Renal cortex interstitium (tissue), 15 donors: ENCODE results near the gene R3HDM2. TPM values are rescaled to one million over a fixed set of nuclear protein-coding genes. Genes with fewer than 3 reads are reported as not detected.
A peak's percentile ranks its signal among the peaks of the same experiment; 100 is the strongest.

ENCODE experiments used
- DNase-seq, 11 donors: peaks; one replicate each; pipeline ENCODE4 v3.0.0-alpha.2; 2013; ENCODE audit warnings: low read depth in 9 of 11, low spot score in 4 of 11; ENCODE audit errors: extremely low read depth in 1 of 11
- long read RNA-seq, 16 experiments: transcript quantifications; one replicate each; lab custom pipeline, GENCODE V29; 2026
- polyA plus RNA-seq, 3 donors: library from polyadenylated mRNA; unstranded; fragments of 120-200 nt; gene quantifications; one replicate each; pipeline ENCODE4 v1.2.1, GENCODE V29; 2013; ENCODE audit not compliant: insufficient read length in 3 of 3

The R3HDM2 gene
- polyA plus RNA-seq = 100 to 1,000 TPM in 1 of 3 donors, 10 to 100 TPM in 2; 62.4 to 109 (median 81.4) TPM
- long read RNA-seq, donor 1 = 0 reads
- long read RNA-seq, donor 2 = 0 reads
- long read RNA-seq, donor 3, partial matches to known transcripts = 0 of 6 reads
- long read RNA-seq, donor 3, other reads (novel, unspliced or antisense) = 5 of 6 reads
- long read RNA-seq, donor 4 = 0 reads
- long read RNA-seq, donor 5 = 0 reads
- long read RNA-seq, donor 6, partial matches to known transcripts = 7 of 8 reads
- long read RNA-seq, donor 6, other reads (novel, unspliced or antisense) = 0 of 8 reads
- long read RNA-seq, donor 7 = 0 reads
- long read RNA-seq, donor 8, partial matches to known transcripts = 16 of 16 reads
- long read RNA-seq, donor 8, other reads (novel, unspliced or antisense) = 0 of 16 reads
- long read RNA-seq, donor 9 = 0 reads
- long read RNA-seq, donor 10, partial matches to known transcripts = 70 of 70 reads
- long read RNA-seq, donor 10, other reads (novel, unspliced or antisense) = 0 of 70 reads
- long read RNA-seq, donor 11, full-length matches to known transcripts = 1 of 1 reads
- long read RNA-seq, donor 11, partial matches to known transcripts = 0 of 1 reads
- long read RNA-seq, donor 11, other reads (novel, unspliced or antisense) = 0 of 1 reads
- long read RNA-seq, donor 12, partial matches to known transcripts = 55 of 55 reads
- long read RNA-seq, donor 12, other reads (novel, unspliced or antisense) = 0 of 55 reads
- long read RNA-seq, donor 13 = 0 reads
- long read RNA-seq, donor 14 = 0 reads
- long read RNA-seq, donor 15, partial matches to known transcripts = 0 of 1 reads
- long read RNA-seq, donor 15, other reads (novel, unspliced or antisense) = 0 of 1 reads
- long read RNA-seq, donor 16, full-length matches to known transcripts = 1 of 11 reads
- long read RNA-seq, donor 16, partial matches to known transcripts = 10 of 11 reads
- long read RNA-seq, donor 16, other reads (novel, unspliced or antisense) = 0 of 11 reads

DNA sequence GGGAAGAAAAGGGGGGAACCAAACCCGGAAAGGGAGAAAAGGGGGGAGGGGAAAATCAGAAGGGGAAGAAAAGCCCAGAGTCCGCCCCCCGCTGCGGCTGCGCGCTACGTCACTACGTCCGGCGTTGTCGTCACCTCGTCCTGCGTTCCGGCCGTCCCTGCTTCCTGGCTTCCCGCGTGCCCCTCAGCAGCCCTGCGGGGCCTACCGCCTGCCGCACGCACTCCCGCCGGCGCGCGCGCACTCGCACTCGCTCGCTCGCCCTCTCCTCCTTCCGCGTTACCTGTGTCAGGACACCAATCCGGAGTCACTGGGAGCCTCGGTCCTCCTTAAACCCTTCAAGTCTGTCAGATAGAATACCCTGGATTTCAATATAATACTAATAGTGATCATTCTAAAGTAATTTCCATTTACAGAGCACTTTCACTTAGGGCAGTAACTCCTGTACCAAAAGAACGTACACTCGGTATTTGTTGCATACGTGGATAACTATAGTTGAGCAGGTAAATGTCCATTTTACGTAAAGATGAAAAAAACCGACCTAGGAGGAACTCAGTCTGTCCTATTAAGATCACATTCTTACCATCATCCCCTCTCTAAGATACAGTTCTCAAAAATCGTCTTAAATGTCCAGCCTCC is at the start of gene R3HDM2:
R3HDM2 (minus strand) TSS at position 113 of the 636 bp plus-strand sequence. CDS start 120,615 bp downstream, outside the sequence.
- DNase-seq = peak; percentile 85 to 94 (median 90)

DNA sequence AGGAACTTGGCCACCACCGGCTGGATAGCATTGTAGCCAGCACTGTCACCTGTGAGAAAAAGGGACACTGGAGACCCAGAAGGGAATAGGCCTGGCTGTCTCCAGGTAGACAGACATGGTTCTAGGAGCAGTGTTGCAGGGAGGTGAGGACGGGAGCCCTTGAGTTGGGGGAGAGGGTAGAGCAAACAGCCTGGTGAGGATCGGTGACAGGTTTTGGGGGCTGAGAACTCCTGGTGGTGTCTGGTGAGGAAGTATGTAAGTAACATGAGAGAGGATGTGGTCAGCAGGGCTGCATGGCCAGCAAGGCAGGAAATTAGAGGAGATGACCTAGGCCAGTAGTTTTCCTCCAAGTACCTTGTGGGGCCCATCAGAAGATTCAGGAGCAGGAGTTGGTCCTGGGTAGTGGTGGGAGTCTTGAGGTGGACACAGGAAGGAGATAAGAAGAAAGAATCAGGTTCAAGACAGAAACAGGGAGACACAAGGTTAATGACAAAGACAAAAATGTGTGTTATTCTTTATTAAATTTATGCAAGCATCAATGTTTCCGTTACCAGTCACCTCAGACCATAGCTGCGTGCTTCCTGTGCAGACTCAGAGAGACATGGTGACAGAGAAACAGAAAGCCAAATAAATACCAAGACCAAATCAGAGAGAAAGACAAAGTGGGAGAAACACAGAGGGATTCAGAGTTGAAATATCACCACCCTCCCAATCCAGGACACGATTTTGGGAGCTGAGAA is 48.7 kb upstream of the R3HDM2 start, which contains the start of gene ARHGAP9:
ARHGAP9 (minus strand) TSS at position 491 of the 740 bp plus-strand sequence; CDS start at position 31, 460 bp downstream.
- DNase-seq = no peak

DNA sequence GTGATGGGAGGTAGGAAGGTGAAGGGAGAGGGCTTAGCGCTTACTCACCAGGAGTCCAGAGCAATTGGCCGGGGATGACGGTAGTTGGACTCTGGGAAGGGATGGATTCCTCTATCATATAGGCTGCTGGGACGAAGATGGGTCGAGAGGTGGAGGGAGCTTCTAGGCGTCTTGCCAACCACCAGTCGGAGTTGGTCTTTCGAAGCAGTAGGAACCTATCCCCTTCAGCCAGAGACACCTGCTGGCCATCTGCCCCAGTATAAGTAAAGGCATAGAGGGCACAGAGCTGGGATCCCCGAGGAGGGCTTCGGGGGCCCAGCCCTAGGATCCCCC is 48.2 kb upstream of the R3HDM2 start:
- DNase-seq = no peak

DNA sequence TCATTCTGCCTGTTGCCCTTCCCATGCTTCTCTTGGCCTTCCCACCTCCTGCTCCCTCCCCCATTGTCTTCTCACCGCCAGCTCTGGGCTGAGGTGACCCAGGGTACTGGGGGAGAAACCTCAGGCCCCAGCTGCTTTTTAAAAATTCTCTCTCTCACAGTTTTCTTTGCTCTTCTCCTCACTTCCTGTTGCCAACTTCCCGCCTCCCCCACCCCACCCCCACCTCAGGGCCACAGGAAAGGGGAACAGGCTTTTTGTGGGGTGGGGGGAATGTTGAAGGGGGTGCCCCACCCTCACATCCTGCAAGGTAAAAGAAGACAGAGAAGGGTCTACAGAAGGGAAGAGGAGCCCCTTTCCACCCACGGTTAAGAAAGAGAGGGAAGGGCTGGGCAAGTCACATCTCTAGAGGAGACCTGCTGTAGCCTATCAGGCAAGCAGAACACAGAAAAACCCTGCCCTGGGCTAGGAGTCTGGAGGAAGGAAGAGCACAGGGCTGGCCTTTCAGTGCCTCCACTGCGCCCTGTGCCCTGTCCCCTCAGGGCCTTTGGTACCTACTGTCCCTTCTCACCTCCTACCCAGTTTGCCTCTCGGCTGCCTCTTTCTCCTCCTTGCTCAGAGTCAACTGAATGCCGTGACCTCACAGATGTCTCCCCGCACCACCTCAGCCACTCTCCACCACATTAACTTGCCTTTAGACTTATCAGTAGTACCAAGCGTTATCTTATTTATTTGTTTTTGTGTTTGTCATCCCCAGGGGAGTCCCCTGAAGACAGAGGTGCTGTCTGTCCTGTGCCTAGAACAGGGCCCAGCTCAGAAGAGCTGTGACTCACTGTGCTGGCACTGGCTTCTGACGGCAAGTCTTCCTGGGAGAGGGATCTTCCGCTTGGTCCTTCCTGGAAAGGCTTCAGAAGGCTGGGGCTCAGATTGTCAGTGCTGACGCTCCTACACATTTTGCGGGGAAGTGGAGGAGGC is 47.2 kb upstream of the R3HDM2 start:
- no peak for DNase-seq

DNA sequence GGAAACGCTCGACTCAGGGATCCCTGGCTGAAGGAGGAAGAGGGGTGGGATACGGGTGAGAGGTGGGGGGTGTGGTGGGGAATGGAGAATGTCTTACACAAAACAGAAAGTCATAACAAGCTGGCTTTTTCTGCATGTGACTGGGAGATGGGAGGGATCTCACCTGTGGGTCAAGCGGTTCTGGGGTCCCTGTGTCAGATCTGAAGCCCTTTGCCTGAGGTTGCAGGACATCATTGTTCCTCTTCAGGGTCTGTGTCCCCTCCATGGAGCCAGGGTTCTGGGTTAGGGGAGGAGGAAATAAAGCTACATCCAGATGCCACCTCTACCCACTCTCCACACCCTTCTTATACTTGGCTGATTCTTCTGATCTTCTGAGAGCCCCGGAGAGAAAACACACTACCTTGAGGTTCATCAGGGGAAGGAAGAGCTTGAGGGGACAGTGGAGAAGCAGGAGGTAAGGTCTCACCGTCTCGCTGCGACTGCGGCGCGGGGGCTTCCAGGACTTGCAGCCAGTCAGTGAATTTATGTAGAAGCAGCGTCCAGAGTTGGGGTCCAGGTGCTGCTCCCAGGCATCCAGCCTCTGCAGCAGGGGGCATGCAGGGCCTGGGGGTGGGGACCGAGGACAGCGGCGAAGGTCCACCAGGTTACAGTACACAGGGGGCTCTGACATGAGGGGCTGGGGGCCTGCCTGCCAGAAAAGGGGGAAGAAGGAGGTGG is 46.3 kb upstream of the R3HDM2 start:
- DNase-seq = no peak

DNA sequence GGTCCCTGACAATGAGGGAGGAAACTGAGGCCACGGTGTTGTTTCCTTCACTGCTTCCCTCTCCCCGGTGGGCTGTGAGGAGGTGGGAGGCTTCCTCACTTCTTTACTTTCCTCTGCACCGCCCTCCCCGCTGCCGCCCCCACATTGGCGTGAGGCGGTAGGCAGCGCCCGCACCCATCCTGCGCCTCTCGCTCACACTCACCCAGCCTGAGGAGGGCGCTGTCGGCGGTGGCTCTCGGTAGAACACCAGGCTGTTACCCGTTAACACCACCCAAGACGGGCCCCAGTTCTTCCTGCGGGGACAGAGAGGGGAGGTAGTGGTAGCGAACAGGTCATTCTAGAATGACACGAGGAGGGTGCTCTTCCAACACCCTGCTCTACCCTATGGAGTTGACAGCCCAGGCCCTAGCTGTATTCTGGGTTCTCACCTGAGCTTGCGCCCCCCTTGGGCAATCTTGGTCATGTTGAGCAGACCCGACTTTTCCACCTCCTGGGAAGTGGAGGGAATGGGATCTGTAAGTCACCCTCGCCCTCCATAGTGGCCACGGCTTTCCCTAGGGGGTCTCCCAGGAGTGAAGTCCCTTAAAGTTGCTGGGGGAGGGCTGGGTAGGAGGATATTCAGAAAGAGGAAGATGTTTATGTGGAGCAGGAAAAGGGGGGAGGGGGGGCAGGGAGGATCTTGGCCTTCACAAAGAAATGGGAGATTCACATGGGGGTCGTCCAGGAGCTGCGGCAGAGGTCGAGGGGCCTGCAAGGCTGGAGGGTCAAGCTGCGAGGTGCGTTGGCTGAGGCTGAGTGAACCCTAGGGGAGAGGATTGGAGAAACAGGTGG is 45.5 kb upstream of the R3HDM2 start:
- no peak for DNase-seq

DNA sequence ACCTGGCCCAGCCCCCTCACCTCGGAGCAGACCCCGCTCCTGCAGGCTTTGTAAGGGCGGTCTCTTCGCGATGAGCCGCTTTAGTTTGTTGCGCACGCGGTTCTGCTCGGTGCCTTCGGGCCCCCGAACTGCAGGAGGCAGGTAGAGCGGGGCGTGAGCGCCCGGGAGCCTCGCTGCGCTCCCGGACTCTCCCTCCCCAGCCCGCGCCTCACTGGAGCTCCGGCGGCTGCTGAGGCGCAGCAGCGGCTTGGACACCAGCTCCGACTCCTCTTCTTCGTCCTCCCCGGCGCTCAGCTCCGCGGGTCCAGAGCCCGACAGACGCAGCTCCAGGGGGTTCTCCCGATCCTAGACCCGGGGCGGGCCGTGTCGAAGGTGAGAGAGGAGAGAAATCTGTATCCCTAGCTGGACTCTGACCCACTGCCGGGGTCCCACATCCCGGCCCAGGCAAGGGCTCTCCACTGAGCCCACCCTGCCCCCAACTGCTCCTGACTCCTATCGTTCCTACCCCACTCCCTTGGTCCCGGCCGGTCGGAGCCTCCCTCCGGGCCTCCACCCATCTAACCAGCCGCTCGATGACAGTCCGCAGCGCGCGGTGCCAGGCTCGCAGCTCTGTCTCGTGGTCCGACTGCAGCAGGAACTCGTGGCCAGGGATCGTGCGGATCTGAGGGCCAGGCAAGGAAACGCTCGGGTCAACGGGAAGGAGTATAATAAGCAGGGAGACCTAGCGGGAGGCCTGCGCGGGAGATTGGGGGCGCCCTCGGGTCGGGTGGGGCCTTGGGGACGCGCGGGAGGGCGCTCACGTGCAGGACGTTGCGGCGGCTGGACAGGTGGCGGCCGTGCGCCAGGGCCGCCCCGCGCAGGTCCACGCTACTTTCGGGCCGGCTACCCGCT is 44.7 kb upstream of the R3HDM2 start:
- no peak for DNase-seq

DNA sequence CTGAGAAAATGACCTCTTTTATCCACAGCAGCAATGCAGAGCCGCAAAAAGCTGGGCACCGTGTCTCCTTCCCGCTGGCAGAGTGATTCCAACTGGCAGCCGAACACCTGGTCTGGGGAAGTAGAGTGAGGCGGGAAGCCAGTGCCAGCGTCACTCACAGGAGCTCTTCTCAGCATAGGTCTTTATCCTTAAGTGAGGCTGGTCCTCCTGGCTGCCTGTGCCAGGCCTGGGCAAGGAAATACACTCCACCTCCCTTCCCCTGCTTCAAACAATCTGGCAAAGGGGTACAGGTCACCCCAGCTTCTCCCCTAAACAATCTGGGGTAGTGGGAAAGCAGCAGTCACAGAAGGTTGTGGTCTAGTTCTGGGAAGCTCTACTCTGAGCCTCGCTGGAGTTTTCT is 44.0 kb upstream of the R3HDM2 start:
- no peak for DNase-seq

DNA sequence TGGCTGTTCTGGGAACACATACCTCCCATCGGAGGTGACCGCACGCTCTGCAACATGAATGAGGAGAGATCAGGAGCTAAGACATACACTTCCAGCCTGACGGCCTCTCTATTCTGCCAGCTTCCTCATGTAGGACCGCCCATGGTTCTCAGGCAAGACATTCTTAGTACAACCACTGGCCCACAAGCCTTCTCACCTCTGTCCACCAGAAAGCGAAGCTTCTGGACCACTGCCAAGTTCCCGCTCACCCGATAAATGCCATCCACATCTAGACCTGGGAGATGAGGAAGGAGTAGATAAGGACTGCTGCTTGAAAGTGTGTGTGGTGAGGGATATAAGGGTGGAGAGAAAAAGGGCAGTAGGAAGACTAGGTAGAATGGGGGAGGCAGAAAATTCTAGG is 43.6 kb upstream of the R3HDM2 start:
- DNase-seq = no peak

DNA sequence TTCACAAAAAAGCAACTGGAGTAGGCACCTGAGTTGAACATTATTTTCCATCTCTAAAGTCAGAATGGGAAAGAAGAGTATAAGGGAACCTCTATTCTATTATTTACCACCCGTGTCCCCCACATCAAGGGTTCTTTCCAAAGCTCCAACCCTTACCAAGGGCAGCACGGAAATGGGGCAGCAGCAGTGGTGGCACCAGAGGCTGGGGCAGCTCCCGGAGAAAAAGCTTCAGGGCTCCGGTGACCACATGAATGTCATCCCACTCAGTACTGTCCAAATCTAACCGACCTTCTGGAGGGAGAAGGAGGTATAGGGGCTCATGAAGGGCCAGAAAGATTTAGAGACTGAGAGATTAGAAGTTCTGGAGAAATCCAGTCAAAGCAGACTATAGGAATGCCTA is 43.0 kb upstream of the R3HDM2 start:
- no peak for DNase-seq

DNA sequence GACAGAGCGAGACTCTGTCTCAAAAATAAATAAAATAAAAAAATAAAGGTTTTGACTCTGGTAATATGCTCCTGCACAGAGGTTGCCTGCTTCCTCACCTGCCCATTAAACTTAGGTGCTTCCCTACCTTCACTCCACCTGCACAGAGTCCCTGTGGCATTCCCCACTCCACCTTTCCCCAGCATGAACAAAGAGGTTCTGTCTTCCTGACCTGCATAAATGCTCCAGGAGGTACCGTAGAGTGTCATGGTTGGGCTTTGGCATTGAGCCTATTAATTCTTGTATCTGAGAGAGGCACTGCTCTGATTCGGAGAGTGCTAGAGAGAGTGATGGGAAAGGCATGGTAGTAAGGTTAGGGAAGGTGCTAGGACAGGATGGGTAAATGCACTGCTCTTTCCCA is 42.5 kb upstream of the R3HDM2 start:
- DNase-seq = no peak

DNA sequence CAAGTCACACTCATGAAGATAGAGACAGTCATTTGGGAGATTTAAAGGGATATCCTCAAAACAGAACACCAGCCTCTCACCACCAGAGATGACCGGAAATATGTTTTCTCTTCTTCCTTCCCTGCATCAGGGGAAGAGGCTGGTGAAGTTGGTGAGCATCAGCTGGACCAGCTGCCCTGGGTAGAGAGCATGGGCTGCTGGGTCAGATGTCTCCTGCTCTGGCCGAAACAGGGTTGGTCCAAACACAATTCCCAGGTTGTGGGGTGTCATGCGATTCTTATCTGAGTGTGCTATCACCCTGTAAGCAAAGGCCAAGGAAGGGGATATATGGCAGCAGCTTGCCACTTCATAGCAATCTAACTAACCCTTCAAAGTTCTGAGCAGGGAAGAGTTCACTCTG is 41.5 kb upstream of the R3HDM2 start:
- DNase-seq = no peak

DNA sequence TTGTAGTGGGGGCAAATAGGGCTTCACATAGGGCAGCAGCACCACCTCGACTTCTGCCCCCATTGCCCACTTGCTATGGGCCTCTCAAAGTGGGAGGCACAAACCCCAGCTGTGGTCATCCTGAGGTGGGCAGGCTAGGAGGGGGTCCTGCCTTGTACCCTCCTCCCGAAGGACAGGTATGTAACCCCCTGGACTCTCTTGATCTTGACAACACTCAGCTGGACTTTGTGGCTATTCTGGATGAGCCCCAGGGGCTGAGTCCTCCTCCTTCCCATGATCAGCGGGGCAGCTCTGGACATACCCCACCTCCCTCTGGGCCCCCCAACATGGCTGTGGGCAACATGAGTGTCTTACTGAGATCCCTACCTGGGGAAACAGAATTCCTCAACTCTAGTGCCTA is 40.8 kb upstream of the R3HDM2 start:
- DNase-seq = no peak

DNA sequence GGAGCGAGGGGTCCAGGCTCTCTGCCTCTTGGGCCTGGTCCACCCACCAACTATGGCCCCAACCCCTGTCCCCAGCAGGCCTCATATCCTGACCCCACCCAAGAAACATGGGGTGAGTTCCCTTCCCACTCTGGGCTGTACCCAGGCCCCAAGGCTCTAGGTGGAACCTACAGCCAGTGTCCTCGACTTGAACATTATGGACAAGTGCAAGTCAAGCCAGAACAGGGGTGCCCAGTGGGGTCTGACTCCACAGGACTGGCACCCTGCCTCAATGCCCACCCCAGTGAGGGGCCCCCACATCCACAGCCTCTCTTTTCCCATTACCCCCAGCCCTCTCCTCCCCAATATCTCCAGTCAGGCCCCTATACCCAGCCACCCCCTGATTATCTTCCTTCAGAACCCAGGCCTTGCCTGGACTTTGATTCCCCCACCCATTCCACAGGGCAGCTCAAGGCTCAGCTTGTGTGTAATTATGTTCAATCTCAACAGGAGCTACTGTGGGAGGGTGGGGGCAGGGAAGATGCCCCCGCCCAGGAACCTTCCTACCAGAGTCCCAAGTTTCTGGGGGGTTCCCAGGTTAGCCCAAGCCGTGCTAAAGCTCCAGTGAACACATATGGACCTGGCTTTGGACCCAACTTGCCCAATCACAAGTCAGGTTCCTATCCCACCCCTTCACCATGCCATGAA is 40.3 kb upstream of the R3HDM2 start:
- no peak for DNase-seq
